ENCODE results near the gene ATP13A5.

Gene ATP13A5

DNA sequence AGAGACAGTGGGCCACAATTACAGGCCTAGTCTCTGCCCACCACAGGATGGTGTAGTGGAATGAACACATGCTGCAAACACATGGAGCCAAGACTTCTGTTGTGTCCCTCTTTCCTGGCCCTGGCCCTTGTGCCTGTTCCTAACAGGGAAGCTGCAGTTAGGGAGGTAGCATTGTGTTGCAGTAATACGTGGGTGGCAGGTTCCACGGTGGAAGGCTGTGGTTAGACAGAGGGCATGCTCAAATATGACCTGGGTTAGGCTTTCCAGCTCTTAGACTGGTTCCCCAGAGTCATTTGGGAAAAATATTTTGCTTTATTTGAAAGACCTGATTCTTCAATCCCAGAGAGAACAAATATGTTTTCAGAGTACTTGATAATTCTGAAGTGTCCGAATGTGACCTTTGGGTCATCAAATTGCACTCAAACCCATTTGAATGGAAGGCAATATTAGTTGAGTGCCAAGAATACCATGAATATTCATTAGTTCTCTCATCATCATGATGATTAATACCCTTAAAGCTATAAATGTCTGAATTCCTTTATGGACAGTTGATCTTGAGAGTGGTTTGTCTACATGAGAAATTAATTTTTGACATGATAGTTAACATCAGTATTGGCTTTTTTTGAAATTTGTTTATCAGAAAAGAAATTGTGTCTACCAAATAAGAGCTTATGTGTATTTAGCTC, 109.1 kb downstream of the ATP13A5 start:
- DNase-seq, result no peak

DNA sequence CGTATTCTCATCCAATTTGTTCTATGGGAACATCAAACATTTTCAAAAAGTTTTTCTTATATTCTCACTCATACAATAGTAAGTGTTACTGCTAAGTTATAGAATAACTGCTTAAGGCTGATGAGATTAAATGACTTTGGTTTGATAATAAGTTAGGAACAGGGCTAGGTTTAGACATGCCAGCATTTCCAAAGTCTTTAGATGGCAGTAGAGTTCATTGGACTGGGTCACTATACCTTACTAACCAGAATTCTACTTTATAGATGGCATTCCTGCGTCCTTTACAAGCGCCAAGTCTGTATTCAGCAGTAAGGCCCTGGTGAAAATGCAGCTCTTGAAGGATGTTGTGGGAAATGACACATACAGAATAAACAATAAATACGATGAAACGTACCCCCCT, 115.8 kb downstream of the ATP13A5 start:
- no peak for DNase-seq

DNA sequence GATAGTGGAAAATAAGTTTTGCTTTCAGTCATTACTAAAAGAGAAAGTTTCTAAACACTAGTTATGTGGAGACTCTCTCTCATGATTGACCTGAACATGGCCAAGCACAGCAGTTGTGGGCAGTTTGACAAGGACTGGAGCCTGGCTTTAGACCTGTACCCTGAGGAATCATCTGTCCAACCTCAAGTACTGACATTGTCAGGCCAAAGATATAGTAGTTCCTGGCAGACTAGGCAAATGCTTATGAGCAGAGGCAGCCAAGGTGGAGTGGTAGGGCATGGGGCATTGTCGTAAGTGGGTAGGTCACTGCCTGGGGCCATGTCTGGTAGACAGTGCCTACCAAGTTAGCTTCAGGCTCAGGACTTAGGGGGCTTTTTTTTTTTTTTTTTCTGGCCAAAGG, 116.6 kb downstream of the ATP13A5 start:
- DNase-seq, result no peak

DNA sequence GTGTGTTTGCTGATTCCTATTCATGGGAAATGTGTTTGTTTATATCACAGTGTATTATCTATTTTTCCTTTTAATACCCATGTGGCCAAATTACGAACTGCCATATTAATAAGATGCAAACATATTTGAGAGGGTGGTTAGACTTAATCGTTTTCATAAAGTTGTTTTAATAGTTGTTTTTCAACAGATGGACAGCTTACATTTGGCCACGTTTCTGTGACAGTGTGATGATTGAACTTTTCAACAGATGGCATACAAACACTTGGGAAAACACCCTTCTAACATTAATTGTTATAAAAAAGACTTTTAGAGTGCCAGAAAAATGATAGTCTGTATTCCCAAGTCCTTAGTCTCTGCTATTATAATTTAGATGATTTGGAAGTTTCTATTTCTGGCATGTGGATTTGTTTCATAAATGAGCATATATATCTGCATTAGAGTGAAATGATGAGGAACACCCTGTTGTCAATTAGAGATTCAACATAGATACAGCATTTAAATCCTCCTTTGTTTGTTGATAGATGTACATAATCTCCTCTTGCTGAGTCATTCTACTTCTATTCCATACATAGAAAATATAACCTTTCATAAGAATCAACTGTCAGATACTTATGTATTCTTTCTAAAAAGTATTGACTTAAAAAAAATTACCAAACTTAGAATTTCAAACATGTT, 124.4 kb downstream of the ATP13A5 start:
- DNase-seq, result no peak

DNA sequence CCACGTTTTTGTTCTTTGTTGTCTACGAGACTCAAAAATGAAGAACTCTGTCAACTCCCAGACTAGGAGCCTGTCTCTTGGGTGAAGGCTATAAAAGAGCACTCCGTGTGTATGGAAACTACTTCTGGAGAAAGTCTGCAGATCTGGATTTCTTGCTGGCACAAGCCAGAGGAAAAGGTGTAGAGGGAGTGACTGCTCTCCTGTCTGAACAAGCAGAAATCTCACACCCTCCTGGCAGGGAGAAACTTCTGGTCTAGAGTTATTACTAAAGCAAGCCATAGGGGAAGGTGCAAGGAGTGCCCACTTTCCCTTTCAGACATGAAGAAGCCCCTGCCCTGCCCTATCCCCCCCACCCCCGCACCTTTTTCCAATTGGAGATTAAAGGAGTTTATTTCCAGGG, 128.1 kb downstream of the ATP13A5 start:
- DNase-seq, result no peak

DNA sequence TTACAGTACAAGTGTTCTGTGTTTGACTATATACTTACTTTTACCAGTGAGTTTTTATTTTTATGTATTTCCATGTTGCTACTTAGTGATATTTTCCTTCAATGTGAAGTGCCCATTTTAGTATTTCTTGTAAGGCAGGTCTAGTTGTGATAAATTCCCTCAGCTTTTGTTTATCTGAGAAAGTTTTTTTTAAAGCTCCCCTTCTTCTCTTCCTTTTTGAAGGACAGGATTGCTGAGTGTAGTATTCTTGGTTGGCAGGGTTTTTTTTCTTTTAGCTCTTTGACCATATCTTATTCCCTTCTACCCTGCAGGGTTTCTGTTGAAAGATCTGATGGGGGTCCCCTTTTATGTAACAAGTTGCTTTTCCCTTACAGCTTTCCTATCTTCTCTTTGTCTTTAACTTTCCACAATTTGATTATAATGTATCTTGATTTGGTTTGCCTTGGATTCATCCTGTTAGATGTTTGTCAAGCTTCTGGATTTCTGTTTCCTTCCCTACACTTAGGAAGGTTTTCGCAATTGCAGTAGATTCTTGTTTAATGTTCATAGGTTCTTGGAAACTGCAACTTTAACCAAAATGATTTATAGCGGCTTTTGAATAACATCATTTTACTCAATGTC, 129.6 kb downstream of the ATP13A5 start:
- DNase-seq, result no peak

DNA sequence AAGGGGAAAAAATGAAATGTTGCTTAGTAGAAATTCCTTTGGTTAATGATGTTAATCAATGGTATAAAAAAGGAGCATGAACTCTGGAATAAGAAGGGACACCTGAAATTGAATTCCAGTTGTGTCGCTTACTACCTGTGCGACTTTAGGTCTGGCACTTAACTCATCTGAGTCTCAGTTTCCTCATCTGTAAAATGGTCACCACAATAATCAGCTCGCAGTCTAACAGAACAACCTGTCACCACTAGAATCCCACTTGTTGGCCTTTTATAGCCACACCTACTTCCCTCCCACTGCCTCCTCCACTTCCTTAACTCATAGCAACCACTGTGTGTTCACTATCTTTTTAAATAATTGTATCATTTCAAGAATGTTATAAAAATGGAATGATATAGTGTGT, 135.0 kb downstream of the ATP13A5 start:
- no peak for DNase-seq

DNA sequence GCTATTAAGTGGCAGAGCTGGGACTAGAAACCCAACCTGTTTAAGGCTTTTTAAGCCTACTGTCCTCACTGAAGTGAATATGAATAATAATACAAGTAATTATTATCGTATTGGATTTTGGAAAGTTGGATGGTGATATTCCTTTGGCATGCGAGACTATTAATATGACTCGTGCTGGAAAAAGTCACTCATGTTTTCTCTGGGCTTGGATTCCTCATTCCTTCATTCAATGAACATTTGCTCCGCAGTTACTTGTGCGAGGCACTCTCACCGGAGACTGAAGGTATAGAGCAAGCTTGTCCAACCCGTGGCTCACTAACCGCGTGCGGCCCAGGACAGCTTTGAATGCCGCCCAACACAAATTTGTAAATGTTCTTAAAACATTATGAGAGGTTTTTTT, 136.8 kb downstream of the ATP13A5 start:
- no peak for DNase-seq

DNA sequence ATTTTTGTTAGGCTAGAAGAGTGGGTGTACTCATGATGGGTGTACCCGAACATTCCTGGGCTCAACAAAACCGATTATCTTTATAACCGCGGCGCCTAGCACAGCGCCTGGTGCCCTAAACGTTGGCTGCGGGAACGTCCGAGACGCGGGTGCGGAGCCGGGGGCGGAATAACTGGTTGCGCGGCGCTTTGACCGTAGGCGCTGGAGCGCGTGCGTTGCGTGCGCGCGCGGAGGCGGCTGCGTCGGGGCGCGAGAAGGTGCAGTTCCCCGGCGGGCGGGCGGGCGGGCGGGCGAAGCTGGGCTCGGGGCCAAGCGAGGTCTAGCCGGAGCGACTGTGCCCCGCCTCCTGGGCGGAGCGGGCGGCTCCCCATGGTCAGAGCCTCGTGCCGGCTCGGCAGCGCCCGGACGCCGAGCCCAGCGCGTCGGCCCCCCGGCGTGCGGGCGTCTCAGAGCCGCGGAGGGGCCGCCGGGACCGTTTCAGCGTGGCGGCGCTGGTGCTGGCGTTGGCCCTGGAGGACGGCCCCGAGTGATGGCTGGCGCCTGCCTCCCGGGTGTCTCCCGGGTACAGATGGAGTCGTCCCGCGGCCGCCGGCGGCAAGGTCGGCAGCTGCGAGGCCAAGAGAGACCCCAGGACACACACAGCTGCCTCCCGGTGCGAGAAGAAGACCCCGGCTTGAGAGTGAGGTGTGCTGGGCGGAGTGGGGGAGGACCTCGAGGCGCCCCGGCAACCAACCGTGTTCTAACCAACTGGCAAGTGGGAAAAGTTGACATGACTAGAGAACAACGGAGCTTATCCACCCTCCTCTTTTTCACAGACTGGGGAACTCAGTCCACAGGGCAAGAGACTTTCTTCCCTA, 137.5 kb downstream of the ATP13A5 start, which contains the start of gene PLAAT1:
TSS of gene PLAAT1 (plus strand) at position 373 of the 857 bp plus-strand sequence. CDS start 14,429 bp downstream, outside the sequence.
- no peak for DNase-seq

DNA sequence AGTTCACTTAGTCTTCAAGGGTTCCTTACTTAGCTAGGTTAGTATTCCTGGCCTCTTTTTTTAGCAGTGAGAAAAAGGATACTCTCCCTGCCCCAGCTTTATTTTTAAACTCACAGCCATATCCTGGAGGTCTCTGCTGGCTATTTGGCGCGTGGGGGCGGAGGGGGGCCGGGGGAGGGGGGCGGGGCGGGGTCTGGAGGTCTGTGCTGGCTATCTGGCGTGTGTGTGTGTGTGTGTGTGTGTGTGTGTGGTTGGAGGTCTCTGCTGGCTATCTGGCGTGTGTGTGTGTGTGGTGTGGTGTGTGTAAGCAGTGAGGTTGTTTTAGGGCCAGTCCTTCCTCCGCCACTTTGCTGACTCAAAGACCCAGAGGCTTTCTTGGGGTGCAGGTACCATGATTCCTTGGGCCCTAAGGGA, 138.1 kb downstream of the ATP13A5 start:
- no peak for DNase-seq

DNA sequence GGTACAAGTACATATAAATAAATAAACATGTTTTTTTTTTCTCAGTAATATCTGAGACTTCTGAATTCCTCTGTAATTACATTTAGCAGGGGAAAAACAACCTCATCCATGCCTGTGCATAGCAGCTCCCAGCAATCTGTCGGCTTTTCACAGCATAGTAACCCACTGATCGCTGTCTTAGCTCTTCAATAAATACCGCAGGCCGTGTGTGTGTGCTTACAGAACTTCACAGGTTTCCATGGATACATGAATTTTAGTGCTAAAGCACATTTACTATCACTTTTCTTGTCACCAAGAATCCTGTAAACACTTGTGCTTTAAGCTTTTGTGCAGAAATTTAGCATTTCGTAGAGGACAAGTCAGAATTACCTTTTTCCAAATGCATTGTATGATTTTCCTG, 141.5 kb downstream of the ATP13A5 start:
- DNase-seq, result no peak

DNA sequence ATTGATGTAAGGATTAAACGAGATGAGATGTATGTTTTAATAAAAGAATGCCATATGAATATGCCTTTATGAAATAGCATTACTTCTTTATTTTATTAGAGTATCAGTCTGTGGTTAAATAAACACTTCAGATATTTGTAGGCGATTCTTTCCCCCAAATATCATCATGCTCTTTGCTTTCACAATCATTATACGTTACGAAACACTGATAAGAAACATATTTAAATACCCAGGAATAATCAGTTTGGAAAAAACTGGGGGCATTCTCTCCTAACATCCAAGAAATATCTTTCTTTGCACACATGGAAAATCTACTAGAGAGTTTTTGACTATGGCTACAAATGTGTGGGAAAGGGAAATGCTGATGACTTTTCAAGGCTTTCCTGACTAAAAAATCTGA, 142.0 kb downstream of the ATP13A5 start:
- no peak for DNase-seq

DNA sequence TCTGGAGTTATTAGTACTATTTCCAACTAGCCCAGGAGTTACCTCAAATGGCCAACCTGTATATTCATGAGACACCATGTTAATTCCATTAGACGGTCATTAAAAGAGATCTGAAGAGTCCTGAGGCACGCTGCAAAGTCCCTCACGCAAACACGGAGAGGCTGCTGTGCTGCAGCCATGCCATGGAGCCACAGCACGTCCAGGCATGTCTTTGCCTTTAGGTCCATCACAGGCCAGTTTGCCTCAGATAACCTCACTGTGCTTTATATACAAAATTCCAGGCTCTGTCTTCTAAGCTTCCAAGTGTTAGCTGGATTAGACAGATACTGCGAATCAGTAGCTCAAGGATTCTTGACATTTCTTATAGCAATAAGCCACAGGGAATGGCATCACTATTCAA, 147.4 kb downstream of the ATP13A5 start:
- DNase-seq, result no peak

DNA sequence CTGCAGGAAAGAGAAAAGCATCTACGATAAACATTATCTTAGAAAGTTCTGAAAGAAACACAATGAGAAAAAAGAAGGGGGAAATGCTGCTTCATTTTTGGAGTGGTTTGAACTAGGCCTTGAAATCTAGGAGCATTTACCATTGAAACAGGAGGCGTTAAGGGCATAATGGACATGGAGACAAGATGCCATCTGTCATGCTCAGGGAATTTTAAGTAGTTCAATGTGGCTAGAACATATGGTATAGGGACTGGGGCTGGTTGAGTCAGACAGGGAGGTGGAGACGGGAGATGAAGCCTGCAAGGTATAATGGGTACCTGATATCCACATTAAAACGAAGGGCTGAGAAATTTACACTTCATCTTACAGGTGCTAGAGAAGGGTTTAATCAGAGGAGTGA, 147.9 kb downstream of the ATP13A5 start:
- DNase-seq, result no peak

DNA sequence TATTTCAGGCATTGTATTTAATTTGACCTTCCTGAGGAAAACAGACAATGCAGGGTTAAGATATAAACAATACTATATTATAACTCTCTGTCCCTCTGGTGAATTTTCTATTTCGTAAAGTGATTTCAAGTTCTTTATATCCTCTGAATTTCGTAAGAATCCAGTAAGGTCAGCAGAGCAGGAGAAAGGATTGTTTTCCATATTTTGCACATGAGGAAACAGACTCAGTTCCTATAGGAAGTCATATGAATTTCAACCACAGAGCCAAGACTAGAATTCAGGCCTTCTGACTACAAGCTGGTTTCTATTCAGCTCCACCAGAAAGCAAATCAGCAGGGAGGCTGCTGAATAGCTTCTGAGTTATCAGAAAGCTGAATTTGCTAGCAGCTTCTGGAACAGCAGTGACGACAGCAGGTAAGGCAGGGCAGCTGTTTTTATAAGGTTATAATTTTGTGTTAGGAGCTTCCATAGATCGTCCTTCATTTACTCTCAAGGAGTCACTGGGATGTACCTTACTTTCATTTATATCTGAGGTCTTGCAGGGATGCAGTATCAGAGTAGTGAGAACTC, 148.6 kb downstream of the ATP13A5 start:
- no peak for DNase-seq

DNA sequence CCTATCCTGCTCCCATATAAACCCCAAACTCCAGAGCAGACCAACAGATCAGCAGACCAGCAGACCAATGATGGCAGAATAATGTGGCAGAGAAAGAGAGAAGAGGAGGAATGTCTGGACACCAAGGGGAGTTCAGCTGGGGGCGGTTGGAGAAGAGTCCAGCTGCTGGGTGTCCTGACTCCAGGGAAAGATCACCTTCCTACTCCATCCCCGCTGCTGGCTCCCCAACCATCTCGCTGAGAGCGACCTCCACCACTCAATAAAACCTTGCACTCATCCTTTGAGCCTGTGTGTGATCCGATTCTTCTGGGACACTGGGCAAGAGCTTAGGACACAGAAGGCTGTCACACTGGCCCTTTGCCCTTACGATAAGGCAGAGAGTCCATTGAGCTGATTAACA, 150.3 kb downstream of the ATP13A5 start:
- no peak for DNase-seq

DNA sequence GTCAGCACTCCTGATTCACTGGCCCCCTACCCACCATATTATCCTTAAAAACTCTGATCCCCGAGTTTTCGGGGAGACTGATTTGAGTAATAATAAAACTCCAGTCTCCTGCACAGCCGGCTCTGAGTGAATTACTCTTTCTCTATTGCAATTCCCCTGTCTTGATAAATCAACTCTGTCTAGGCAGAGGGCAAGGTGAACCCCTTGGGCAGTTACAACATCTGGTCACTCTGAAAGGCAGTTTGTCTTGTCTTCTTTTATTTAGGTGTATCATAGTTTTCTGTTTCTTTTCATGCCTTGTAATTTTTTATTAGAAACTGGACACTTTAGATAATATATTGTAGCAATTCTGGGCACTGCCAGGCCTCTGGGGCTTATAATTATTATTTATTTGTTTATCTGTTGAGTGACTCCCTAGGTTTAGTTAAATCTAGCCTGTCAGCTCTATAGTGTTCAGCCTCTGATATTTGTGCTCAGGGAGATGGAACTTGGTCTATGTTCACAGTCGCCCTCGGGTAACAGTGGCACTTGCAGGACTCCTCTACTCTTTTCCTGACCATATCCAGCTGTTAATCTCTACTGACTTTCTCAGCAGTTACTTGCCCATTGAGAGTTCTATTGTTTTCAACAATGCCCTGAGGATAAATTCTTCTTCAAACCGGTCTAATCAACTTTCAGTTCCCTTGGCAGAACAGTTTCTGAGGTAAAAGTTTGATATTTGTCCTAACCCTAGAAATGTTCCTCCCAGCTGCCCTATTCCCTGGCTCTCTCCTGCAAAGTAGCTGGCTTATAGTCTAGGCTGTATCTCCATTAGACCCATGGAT, 153.0 kb downstream of the ATP13A5 start:
- no peak for DNase-seq
